Mammary epithelial cell (primary cell): Measurements from ENCODE around the gene LRRC3C.

Source experiments
- EZH2 ChIP-seq: IDR thresholded peaks from 2 replicates; pipeline ENCODE4 v1.6.1; 2012; ENCODE audit warnings: low read length, inconsistent platforms, borderline replicate concordance
- TF ChIP-seq, protein P1 (sequence below), 2 donors: IDR thresholded peaks in 1 of 2; conservative IDR thresholded peaks in 1 of 2; 2 replicates each; pipeline ENCODE4 v1.5.1; 2011 to 2012; ENCODE audit warnings: inconsistent platforms in 2 of 2, low read length in 2 of 2, mild to moderate bottlenecking in 2 of 2, control low read depth in 1 of 2, low read depth in 1 of 2; ENCODE audit not compliant: insufficient read depth in 1 of 2; ENCODE audit errors: extremely low read depth in 1 of 2

GRCh38 chr17:39938140-39938869, 10.8 kb downstream of the LRRC3C start:
- TF ChIP-seq, protein P1, sequence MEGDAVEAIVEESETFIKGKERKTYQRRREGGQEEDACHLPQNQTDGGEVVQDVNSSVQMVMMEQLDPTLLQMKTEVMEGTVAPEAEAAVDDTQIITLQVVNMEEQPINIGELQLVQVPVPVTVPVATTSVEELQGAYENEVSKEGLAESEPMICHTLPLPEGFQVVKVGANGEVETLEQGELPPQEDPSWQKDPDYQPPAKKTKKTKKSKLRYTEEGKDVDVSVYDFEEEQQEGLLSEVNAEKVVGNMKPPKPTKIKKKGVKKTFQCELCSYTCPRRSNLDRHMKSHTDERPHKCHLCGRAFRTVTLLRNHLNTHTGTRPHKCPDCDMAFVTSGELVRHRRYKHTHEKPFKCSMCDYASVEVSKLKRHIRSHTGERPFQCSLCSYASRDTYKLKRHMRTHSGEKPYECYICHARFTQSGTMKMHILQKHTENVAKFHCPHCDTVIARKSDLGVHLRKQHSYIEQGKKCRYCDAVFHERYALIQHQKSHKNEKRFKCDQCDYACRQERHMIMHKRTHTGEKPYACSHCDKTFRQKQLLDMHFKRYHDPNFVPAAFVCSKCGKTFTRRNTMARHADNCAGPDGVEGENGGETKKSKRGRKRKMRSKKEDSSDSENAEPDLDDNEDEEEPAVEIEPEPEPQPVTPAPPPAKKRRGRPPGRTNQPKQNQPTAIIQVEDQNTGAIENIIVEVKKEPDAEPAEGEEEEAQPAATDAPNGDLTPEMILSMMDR (conservative IDR thresholded peaks at IDR 0.05 in 1 of 2, IDR thresholded peaks at IDR 0.05 in 1 of 2; ENCODE audit: extremely low read depth in 1 of 2, insufficient read depth in 1 of 2, low read depth in 1 of 2, low read length in 2 of 2) = no peak
- no peak for TF ChIP-seq EZH2
